H7 (cell line): ENCODE measurements around the gene DAPK2. TPM values are rescaled to one million over a fixed set of nuclear protein-coding genes. Genes with fewer than 3 reads are reported as not detected.
"Not testable (repeated sequence)": the region's sequence is repeated elsewhere in the genome, so short reads cannot be mapped to it uniquely, and the experiment has no call there.

Experiments used
- DNase-seq: peaks from one replicate; pipeline ENCODE4 v3.0.0; 2012
- H3K27me3 ChIP-seq: 2 replicates; pipeline ENCODE4 v1.6.0; 2011; ENCODE audit warnings: mild to moderate bottlenecking, low read length; ENCODE audit not compliant: control insufficient read depth, insufficient read depth
- H3K36me3 ChIP-seq: replicated peaks from 2 replicates; pipeline ENCODE4 v1.5.1; 2011; ENCODE audit warnings: low read length; ENCODE audit not compliant: control insufficient read depth, insufficient read depth
- H3K4me3 ChIP-seq: 2 replicates; pipeline ENCODE4 v1.5.1; 2011; ENCODE audit warnings: low read depth, mild to moderate bottlenecking, control low read depth, low read length, moderate library complexity; ENCODE audit not compliant: insufficient read depth
- total RNA-seq: library from RNA; depleted of rRNA; stranded (reverse); fragments of >200 nt; shearing (Covaris generic); gene quantifications from 2 replicates; pipeline ENCODE4 v1.2.3, GENCODE V29; 2014; rRNA removed

Gene DAPK2
- total RNA-seq, result 0.41 and 1.9 TPM in 2 replicates

DNA sequence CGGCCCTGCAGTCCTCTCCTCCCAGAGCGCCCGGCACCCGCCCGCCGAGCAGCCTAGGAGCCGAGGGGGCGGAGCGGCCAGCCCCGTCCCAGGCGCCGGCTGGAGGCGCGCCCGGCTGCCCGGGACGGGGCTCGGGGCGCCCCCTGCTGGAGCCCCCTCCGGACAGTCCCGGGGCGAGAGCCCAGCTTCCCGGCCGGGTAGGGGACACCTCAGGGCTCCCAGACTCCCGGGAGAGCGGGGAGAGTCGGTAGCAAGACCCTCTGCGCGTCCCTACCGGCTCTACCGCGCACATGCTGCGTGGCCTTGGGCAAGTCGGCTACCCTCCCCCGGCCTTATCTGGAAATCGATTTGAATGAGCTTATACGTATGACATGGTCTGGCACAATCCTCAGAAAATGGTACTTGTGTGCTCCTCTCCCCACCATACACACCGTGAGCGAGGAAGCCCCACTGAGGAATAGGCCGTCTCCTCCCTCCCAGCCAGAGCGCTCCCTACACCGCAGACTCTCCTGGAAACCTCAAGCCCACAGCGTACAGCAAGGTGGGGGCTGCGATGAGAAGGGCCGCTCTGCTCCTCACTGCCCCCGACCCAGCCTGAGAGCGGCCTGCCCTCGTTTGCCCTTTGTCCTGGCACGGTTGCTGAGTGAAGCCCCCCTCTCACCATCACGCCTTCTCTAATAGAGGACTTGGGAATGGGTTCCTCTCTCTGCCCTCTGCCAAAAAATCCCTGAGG is at the start of gene DAPK2:
TSS of gene DAPK2 (minus strand) at position 65 of the 733 bp plus-strand sequence. CDS start 6,224 bp downstream, outside the sequence.
- Histone ChIP-seq H3K4me3 (peak within 1 kb of the TSS; percentile 41), H3K36me3 (no peaks in the 10 kb centered on the region), H3K27me3 (peaks cover 36% of the 10 kb centered on the region)
- peak; percentile 98 for DNase-seq

DNA sequence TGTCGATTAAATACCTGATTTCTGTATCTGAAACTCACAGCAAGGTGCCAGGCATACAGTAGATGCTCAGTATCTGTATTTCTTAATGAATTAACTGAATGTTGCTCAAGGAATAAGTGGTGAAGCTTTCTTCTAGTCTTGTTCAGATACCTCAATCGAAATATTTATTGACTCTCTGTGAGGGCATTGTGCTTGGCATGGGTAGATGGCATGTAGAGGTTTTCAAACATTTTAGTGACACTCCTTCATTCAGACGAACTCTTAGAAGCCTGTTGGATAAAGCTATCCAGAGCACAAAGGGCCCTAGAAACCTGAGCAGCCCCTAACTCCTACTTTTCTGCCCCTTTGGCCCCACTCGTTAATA is 49.1 kb upstream of the DAPK2 start:
- H3K36me3 ChIP-seq, result no peaks in the 10 kb centered on the region; the same call in 1 of the 2 replicates
- H3K4me3 ChIP-seq, result peak overlapping the region; percentile 83
- no peaks in the 10 kb centered on the region for H3K27me3 ChIP-seq
- no peak for DNase-seq

DNA sequence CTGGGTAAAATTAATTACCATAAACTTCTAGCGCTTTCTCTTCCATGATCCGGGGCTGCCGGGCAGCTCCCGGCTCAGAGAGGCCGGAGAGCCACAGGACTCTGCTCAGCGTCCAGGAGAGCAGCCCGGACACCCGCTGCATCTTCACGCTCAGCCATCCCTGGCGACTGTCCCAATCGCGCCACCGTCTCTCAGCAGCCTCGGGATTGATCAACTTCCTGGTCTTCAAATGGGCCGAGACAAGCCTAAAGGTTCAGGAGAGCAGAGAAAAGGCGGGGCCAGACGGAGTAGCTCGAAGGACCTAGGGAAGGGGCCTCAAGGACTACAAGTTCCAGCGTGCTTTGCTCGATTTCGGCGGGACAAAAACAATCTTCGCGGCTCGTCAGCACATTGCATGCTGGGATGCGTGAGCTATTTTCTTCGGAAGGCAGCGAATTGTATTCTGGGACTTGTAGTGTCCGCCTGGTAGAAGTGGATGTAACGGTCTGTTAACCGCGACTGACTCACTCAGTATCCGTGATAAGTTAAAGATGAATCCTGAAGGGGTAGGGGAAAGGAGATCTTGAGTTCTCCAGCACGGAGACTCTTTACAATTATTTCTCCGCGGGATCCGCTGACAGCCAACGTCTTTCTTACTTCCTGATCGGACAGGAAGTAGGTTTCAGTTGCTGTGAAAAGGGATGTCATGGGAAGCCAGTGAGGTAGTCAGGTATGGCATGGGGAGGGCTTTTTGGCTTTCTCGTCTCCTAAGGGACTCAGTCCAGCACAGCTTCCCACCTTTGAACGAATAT is 47.5 kb upstream of the DAPK2 start, which contains the start of gene CIAO2A:
TSS of gene CIAO2A (minus strand) at position 212 of the 791 bp plus-strand sequence. CDS start at position 142, 70 bp downstream.
- peak; percentile 91 for DNase-seq
- H3K36me3 ChIP-seq, result no peaks in the 10 kb centered on the region; the same call in 1 of the 2 replicates
- no peaks in the 10 kb centered on the region for H3K27me3 ChIP-seq
- H3K4me3 ChIP-seq, result peak within 1 kb of the TSS; percentile 75

DNA sequence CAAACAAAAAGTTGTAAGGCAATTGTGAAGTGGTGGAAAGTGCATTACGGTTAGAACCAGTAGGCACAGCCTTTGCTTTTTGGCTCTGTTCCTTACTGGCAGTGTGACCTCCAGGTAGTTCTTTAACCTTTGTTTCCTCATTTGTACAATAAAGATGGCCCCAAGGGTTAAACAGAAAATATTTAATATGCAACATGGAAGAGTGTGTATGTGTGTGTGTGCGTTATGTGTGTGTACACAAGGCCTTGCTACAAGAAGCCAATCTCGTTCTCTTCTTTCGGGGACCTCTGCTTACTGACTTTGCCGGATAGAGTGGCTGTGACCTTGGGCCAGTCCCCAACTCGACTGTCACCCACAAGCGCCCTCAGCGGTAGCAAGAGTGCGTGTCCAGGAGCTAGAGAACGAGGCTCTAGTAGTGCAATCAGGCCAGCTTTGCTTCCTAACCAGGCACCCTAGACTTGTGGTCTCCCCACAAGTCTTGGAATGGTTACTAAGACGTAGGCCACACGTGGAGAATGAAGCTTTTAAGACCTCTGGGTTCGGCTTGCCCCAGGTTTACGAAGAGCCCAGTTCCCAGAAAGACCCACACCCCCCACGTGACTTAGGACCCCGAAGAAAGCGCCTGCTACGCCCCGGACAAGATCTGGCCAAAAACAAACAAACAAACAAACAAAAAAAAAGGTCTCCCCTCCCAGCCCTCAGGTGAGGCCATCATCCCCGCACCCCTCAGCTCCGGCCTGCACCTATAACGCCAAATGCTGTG is 46.8 kb upstream of the DAPK2 start:
- Histone ChIP-seq H3K36me3 (peaks cover 2% of the 10 kb centered on the region), H3K4me3 (peak overlapping the region; percentile 75)
- peak; percentile 72 for DNase-seq

DNA sequence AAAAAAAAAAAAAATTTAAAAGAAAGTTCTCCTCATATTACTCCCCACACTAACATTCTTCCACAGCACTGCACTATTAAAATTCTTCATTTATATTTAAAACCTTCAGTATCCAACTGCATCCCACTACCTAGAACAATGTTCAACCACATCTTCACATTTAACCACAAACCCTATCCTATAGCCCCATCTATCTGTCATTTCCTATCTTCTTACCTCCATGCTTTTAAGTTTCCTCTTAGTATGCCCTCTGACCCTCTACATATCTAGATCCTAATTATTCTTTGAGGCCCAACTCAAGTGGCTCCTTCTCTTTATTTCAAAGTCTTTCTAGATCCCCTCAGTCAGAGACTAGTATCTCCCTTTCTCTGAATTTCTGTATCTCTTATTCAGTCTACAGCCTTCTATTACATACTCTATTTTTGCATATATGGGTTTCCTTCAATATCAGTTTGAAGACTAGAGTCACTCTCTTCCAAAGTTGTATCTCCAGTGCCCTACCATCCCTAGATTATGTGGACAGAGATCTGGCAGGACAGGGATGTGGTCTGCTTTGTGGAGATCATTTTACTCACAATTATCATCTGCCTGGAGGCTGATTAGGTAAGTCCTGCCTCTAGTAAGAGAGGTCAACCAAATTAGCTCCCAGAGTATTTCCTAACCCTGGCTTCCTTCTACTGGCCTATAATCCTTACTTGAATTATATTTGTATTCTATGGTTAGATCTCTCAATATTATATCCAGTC is 46.0 kb upstream of the DAPK2 start:
- H3K27me3 ChIP-seq, result no peaks in the 10 kb centered on the region
- H3K36me3 ChIP-seq, result peaks cover 4% of the 10 kb centered on the region
- DNase-seq, result peak; percentile 22
- no peak overlapping the region; the same call in 1 of the 2 replicates for H3K4me3 ChIP-seq

More for the DNA sequence above, 46.8 kb upstream of the DAPK2 start:
- H3K27me3 ChIP-seq, result no peaks in the 10 kb centered on the region

DNA sequence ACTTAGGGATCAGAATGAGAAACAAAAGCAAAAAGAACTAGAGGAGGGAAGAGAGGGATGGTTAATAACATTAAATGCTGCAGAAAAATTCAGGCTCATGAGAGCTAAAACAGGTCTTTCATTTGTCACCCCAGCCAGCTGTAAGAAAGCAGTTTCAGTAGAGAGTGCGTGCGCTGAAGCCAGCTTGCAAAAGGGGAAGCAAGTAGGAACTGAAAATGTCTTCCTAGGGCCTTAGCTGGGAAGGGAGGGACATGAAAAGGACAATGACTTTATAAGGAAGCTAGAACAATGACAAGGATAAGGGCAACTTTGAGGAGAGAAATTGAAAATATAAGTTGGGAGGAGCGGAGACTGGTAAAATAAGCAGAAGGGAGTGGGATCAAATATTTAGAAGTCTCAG is 44.2 kb upstream of the DAPK2 start:
- Histone ChIP-seq H3K27me3 (no peaks in the 10 kb centered on the region), H3K4me3 (no peak overlapping the region), H3K36me3 (peaks cover 4% of the 10 kb centered on the region)
- DNase-seq, result no peak

DNA sequence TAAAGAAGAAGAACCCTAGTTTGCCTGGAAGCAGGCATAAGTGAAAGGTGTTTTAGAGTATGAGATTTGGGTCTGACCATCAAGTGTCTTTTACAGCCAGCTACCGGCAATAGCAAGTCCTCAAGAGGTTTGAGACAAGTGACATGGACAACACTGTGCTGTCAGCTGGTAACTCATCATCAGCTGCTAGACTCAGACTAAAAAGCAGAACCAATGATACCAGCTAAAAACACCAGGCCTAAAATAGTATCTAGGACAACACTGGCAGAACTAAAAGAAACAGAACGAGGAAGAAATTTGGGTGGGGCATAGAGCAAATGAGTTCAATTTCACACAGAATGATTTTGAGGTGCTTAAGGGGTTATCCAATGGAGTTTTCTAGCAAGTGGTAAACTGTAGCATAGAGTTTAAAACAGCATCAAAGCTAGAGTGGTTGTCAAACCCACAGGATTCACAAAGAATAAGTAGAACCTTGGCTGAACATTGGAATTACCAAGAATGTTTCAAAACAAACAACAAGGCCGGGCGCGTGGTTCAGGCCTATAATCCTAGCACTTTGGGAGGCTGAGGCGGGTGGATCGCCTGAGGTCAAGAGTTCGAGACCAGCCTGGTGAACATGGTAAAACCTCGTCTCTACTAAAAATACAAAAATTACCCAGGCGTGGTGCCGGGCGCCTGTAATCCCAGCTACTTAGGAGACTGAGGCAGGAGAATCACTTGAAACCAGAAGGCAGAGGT is 43.4 kb upstream of the DAPK2 start:
- no peaks in the 10 kb centered on the region for H3K27me3 ChIP-seq
- DNase-seq, result no peak
- peaks cover 4% of the 10 kb centered on the region for H3K36me3 ChIP-seq
- no peak overlapping the region for H3K4me3 ChIP-seq

DNA sequence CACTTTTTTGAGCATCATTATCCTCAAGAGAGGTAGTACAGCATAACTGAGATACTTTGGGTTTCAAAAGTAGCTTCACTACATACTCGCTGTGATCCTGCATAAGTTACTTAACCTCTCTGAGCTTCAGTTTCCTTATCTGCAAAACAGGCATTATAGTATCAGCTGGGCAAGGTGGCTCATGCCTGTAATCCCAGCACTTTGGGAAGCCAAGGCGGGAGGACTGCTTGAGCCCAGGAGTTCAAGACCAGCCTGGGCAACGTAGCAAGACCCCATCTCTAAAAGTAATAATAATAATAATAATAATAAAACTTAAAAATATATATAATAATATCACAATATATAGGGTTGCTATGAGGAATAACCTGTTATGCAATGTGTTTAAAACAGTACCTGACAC is 36.5 kb upstream of the DAPK2 start:
- Histone ChIP-seq H3K27me3 (no peaks in the 10 kb centered on the region), H3K4me3 (no peak overlapping the region), H3K36me3 (peaks cover 3% of the 10 kb centered on the region)
- DNase-seq, result no peak

DNA sequence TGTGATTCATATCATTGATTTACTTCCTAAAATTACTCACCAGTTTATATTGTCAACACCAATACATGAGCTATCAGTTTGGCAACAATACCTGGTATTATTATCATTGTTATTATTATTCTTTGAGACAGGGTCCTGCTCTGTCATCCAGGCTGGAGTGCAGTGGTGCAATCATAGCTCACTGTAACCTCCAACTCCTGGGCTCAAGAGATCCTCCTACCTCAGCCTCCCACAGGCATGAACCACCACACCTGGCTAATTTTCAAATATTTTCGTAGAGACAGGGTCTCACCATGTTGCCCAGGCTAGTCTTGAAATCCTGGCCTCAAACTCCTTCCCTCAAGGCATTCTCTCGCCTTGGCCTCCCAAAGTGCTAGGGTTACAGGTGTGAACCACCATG is 27.2 kb upstream of the DAPK2 start:
- DNase-seq, H3K36me3 ChIP-seq, H3K27me3 ChIP-seq, H3K4me3 ChIP-seq: not testable (repeated sequence)

DNA sequence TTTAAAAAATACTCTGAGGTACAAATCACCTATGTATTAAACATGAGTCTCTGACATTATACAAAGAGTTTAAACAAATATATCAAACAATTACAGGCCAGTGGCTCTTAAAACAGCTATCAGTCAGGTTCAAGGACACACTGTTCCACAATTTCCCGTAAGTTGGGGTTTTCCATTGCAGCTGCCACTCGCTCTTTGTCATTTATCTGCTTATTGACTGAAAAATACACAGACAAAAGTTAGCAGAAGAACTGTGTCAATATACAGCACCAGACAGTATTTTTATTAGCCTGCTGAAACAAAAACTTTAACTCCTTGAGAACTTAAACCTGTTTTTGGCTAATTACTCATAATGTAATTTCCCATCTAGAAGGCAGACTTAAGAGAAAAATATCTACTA is 26.5 kb upstream of the DAPK2 start:
- Histone ChIP-seq H3K27me3 (no peaks in the 10 kb centered on the region), H3K4me3 (no peak overlapping the region)
- DNase-seq, result no peak

DNA sequence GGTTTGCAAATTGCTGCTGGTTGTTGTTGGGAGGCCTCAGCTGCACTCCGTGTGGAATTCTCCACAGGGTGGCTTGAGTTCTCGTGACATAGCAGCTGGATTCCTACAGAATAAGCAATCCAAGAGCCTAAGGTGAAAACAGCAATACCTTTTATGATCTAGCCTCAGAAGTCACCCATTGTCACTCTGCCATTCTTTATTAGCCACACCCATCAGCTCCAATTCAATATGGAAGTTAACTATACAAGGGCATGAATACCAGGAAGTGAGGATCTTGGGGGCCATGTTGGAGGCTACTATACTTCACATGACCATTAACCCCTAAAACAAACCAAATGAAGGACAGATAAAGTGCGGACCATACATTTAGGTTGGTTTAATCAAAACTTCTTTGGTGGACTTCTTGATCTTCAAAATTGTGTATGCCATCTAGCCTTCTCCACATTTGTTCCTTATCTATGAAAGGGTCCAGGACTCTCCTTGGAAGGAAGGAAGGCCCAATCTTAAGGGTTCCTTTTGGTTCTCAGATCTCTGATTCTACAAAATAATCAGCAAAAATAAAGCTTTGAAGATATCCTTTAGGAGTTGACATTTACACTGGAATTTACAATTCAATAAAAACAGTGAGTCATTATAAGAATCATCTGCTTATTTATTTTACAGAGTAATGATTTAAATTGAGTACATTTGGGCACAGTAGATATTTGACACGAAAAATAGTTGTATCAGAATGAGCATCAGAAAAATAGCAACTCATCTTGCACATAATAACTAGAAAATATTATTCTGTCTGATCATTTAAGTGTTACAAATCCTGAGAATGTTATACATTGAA is 25.9 kb upstream of the DAPK2 start:
- no peak for DNase-seq
- no peak overlapping the region for H3K4me3 ChIP-seq
- H3K27me3 ChIP-seq, result no peaks in the 10 kb centered on the region
- H3K36me3 ChIP-seq, result peaks cover 4% of the 10 kb centered on the region

More for the DNA sequence above, 26.5 kb upstream of the DAPK2 start:
- peaks cover 4% of the 10 kb centered on the region for H3K36me3 ChIP-seq

DNA sequence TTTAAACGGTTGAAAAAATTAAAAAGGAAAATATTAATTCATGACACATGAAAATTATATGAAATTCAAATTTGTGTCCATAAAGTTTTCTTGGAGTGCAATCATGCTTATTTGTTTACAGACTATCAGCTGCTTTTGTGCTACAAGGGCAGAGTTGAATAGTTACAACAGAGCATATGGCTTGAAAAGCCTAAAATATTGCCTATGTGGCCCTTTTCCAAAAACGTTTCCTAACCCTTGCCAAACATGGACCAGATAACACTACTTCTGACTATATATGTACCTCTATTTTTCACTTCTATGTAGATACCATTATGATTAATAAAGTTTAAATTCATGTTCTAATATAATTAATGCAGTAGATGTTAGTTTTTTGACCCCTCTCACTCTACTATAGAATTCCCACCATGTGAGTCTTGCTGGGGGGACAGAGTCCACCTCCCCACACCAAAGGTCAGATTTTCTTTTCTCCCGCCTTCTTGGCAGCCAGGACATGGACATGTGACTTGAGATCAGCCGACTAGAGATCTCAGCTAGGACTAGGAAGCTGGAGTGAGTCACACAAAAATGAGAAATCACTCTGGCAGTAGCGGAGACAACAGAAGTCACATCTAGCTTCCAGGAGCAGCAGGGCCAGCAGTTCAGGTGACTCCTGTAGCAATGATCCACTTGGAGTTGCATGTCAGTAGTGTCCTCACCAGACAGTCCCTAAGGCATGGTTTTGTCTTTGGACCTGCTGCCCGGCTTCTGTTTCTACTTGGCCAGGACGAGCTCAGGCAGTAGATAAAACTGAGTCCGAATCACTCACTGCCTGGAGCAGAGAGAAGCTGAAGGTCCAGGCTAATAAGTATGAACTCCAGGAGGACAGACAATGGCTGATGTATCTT is 24.9 kb upstream of the DAPK2 start:
- H3K36me3 ChIP-seq, result peaks cover 4% of the 10 kb centered on the region
- DNase-seq, result no peak

More for the DNA sequence above, 24.9 kb upstream of the DAPK2 start:
- Histone ChIP-seq H3K27me3 (no peaks in the 10 kb centered on the region), H3K4me3 (no peak overlapping the region)
